GM12878 (cell line): ENCODE measurements around the gene RENBP. TPM values are rescaled to one million over a fixed set of nuclear protein-coding genes. Genes with fewer than 3 reads are reported as not detected.

Source experiments
- ATAC-seq: fragments of 200-7000 bp; cut with Tn5 transposase; 3 replicates; pipeline ENCODE4 v1.9.1; 2020; ENCODE audit warnings: mild to moderate bottlenecking, moderate library complexity
- BruUV-seq: library from RNA; stranded (reverse); fragments of 400-500 nt; replicated peaks from 2 replicates; lab custom pipeline; 2021; lab: Mats Ljungman, UMichigan
- CTCF ChIA-PET: fragments of 300-600 bp; sonication (Branson Sonifier 250); formaldehyde crosslinking; extraction: SDS; loops from one replicate; lab custom pipeline; 2021; ENCODE audit warnings: inconsistent platforms; lab: Yijun Ruan, JAX
- POLR2A ChIA-PET: fragments of 350-600 bp; formaldehyde crosslinking; extraction: SDS; loops from one replicate; lab custom pipeline; 2021; ENCODE audit warnings: inconsistent platforms; lab: Charles Lee
- RAD21 ChIA-PET: fragments of 300-600 bp; sonication (Branson Sonifier 250); formaldehyde crosslinking; loops from one replicate; lab custom pipeline; 2023; ENCODE audit warnings: antibody characterized with exemption; ENCODE audit not compliant: unreplicated experiment; lab: Charles Lee
- SMC1A ChIA-PET: fragments of 300-600 bp; sonication (Branson Sonifier 250); formaldehyde crosslinking; loops from one replicate; lab custom pipeline; 2023; ENCODE audit not compliant: unreplicated experiment, uncharacterized antibody; lab: Charles Lee
- DNase-seq: peaks from one replicate; pipeline ENCODE4 v3.0.0-alpha.2; 2011; ENCODE audit warnings: low read depth, low spot score
- FAIRE-seq: peaks from 3 replicates; lab custom pipeline; 2011; peaks lifted over from hg19 to GRCh38; lab: Jason Lieb, UNC
- H2AFZ ChIP-seq: 2 replicates; pipeline ENCODE4 v1.6.0; 2011; ENCODE audit warnings: low read depth, low read length, control low read depth; ENCODE audit not compliant: control insufficient read depth
- H3K27ac ChIP-seq: 2 replicates; pipeline ENCODE4 v1.5.1; 2011; ENCODE audit warnings: control low read depth; ENCODE audit not compliant: control insufficient read depth, insufficient read depth
- H3K27me3 ChIP-seq, 2 experiments: replicated peaks in 1 of 2; 2 replicates each; pipeline versions ENCODE4 v1.6.0 to v1.6.1; 2011; ENCODE audit warnings: low read length in 1 of 2; ENCODE audit not compliant: control insufficient read depth in 2 of 2, insufficient read depth in 2 of 2
- H3K36me3 ChIP-seq, 2 experiments: 2 replicates each; pipeline ENCODE4 v1.5.1; 2011; ENCODE audit warnings: low read length in 1 of 2; ENCODE audit not compliant: control insufficient read depth in 2 of 2, insufficient read depth in 2 of 2
- H3K4me1 ChIP-seq: 2 replicates; pipeline ENCODE4 v1.6.1; 2011; ENCODE audit warnings: mild to moderate bottlenecking, low read length, moderate library complexity, mixed read lengths; ENCODE audit not compliant: control insufficient read depth, insufficient read depth
- H3K4me2 ChIP-seq: 2 replicates; pipeline ENCODE4 v1.6.0; 2011; ENCODE audit warnings: control low read depth; ENCODE audit not compliant: control insufficient read depth, insufficient read depth
- H3K4me3 ChIP-seq: fragments of 200-600 bp; sonication (generic); 2 replicates; pipeline ENCODE4 v1.5.1; 2016
- H3K79me2 ChIP-seq: 2 replicates; pipeline ENCODE4 v1.6.0; 2011; ENCODE audit warnings: low read length; ENCODE audit not compliant: control insufficient read depth, insufficient read depth
- H3K9ac ChIP-seq: 2 replicates; pipeline ENCODE4 v1.8.0; 2011; ENCODE audit warnings: low read length, control low read depth, mixed read lengths; ENCODE audit not compliant: control insufficient read depth, insufficient read depth
- H3K9me3 ChIP-seq: replicated peaks from 3 replicates; pipeline ENCODE4 v1.5.1; 2011; ENCODE audit warnings: mild to moderate bottlenecking, low read length; ENCODE audit not compliant: control insufficient read depth, insufficient read depth
- H4K20me1 ChIP-seq: 2 replicates; pipeline ENCODE4 v1.6.0; 2011; ENCODE audit not compliant: control insufficient read depth, insufficient read depth
- BCL11A ChIP-seq: IDR thresholded peaks from 2 replicates; pipeline ENCODE4 v1.6.1; 2011; ENCODE audit warnings: low read depth, low read length
- CHD1 ChIP-seq: IDR thresholded peaks from 2 replicates; pipeline ENCODE4 v1.6.1; 2012; ENCODE audit warnings: low read depth, low read length, improper control_type of control experiment
- JUNB ChIP-seq: IDR thresholded peaks from 2 replicates; pipeline ENCODE4 v1.6.1; 2016; ENCODE audit warnings: antibody characterized with exemption, mild to moderate bottlenecking
- JUND ChIP-seq: IDR thresholded peaks from 2 replicates; pipeline ENCODE4 v1.6.1; 2012; ENCODE audit warnings: low read depth, mild to moderate bottlenecking, low read length, improper control_type of control experiment, moderate library complexity
- NR2F1 ChIP-seq: fragments of 450-650 bp; conservative IDR thresholded peaks from 2 replicates; pipeline ENCODE4 v1.6.1; 2017; ENCODE audit warnings: mild to moderate bottlenecking
- RAD51 ChIP-seq: fragments of 450-650 bp; IDR thresholded peaks from 2 replicates; pipeline ENCODE4 v1.6.1; 2016; ENCODE audit warnings: moderate library complexity, mild to moderate bottlenecking, inconsistent platforms
- RCOR1 ChIP-seq: conservative IDR thresholded peaks from 2 replicates; pipeline ENCODE4 v1.6.1; 2012; ENCODE audit warnings: low read depth, low read length, improper control_type of control experiment
- RELA ChIP-seq: fragments of 450-650 bp; IDR thresholded peaks from 2 replicates; pipeline ENCODE4 v1.8.0; 2014; ENCODE audit warnings: borderline replicate concordance; ENCODE audit not compliant: partially characterized antibody
- SMAD1 ChIP-seq: fragments of 450-650 bp; IDR thresholded peaks from 2 replicates; pipeline ENCODE4 v1.6.1; 2018; ENCODE audit warnings: mild to moderate bottlenecking, low read depth; ENCODE audit not compliant: partially characterized antibody
- SMAD5 ChIP-seq: IDR thresholded peaks from 2 replicates; pipeline ENCODE4 v1.6.1; 2016; ENCODE audit warnings: antibody characterized with exemption, low read depth
- WGBS: methylation state at CpG from one replicate; pipeline ENCODE4 v1.1.6; 2016; ENCODE audit warnings: low lambda C conversion rate; ENCODE audit not compliant: insufficient replicate concordance, insufficient coverage; ENCODE audit errors: missing lambda C conversion rate; 5-methylcytosine and 5-hydroxymethylcytosine counted together
- in situ Hi-C: fragments of 300-500 bp; cut with MboI; formaldehyde crosslinking; loops from 9 replicates; pipeline ENCODE4 v1.14.3; 2018; ENCODE audit warnings: mixed read lengths
- intact Hi-C: fragments of 100-400 bp; cut with micrococcal nuclease; formaldehyde crosslinking; loops from one replicate; pipeline ENCODE4 v1.14.2; 2022; ENCODE audit not compliant: unreplicated experiment
- polyA plus RNA-seq, 11 experiments: library from polyadenylated mRNA; depleted of rRNA in 4 of 11; unstranded in 6 of 11; stranded (reverse) in 5 of 11; fragments of >200 nt; fragmentation: Nextera tagmentation in 4 of 11; fragmentation: Illumina TruSeq in 1 of 11; extraction: Ambion mirVana in 4 of 11; extraction: Trizol in 1 of 11; gene quantifications; 1 replicate in 1 of 11; 2 replicates in 10 of 11; pipeline versions ENCODE4 v1.2.1 to v1.2.3, GENCODE V29; 2011 to 2016; ENCODE audit warnings: inconsistent platforms in 2 of 11, missing spikeins in 2 of 11, low read depth in 1 of 11
- total RNA-seq, 4 experiments: library from RNA; depleted of rRNA in 3 of 4; stranded (reverse); fragments of >200 nt in 3 of 4; fragmentation: Illumina TruSeq in 1 of 4; extraction: Trizol in 1 of 4; gene quantifications; 2 replicates each; pipeline versions ENCODE4 v1.2.1 to v1.2.3, GENCODE V29; 2013 to 2021
- TF ChIP-seq, protein P1 (sequence below): fragments of 450-650 bp; IDR thresholded peaks from 2 replicates; pipeline ENCODE4 v1.6.1; 2017; ENCODE audit warnings: mild to moderate bottlenecking, moderate library complexity
- TF ChIP-seq, protein P2 (sequence below): IDR thresholded peaks from 2 replicates; pipeline ENCODE4 v1.6.1; 2011; ENCODE audit warnings: borderline replicate concordance, low read depth, mild to moderate bottlenecking, moderate library complexity, mixed read lengths, low read length; ENCODE audit not compliant: insufficient read depth; ENCODE audit errors: extremely low read length

RENBP gene
- total and polyA plus RNA-seq, 10 of the 15 experiments (the other 5 are each of a cell fraction or from before 2014, with no cell fraction given), result 0.36 to 4.9 (median 1.8) TPM; not detected in 3

DNA sequence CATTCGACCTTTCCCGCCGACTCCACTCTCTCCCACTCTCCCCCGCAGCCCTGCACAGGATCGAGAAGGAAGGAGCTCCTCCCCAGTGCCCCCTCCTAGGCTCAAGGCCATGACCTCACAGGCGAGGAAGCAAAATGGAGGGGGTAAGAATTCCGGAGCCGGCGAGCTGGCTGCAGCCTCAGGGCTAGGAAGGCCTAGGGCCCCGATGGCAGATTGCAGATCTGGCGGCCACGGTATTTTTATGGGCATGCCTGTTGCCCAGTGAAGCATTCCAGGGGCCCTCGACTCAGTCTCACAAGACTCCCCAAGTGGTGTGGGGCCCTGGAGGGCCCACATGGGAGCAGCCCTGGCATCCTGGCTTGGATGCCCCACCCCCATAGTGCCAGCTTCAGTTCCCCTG, 57.5 kb downstream of the RENBP start (continued):
- TF ChIP-seq JUND (no peak), CHD1 (no peak), RELA (no peak), RCOR1 (no peak), NR2F1 (no peak)
- TF ChIP-seq, protein P1, sequence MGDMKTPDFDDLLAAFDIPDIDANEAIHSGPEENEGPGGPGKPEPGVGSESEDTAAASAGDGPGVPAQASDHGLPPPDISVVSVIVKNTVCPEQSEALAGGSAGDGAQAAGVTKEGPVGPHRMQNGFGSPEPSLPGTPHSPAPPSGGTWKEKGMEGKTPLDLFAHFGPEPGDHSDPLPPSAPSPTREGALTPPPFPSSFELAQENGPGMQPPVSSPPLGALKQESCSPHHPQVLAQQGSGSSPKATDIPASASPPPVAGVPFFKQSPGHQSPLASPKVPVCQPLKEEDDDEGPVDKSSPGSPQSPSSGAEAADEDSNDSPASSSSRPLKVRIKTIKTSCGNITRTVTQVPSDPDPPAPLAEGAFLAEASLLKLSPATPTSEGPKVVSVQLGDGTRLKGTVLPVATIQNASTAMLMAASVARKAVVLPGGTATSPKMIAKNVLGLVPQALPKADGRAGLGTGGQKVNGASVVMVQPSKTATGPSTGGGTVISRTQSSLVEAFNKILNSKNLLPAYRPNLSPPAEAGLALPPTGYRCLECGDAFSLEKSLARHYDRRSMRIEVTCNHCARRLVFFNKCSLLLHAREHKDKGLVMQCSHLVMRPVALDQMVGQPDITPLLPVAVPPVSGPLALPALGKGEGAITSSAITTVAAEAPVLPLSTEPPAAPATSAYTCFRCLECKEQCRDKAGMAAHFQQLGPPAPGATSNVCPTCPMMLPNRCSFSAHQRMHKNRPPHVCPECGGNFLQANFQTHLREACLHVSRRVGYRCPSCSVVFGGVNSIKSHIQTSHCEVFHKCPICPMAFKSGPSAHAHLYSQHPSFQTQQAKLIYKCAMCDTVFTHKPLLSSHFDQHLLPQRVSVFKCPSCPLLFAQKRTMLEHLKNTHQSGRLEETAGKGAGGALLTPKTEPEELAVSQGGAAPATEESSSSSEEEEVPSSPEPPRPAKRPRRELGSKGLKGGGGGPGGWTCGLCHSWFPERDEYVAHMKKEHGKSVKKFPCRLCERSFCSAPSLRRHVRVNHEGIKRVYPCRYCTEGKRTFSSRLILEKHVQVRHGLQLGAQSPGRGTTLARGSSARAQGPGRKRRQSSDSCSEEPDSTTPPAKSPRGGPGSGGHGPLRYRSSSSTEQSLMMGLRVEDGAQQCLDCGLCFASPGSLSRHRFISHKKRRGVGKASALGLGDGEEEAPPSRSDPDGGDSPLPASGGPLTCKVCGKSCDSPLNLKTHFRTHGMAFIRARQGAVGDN, result no peak

DNA sequence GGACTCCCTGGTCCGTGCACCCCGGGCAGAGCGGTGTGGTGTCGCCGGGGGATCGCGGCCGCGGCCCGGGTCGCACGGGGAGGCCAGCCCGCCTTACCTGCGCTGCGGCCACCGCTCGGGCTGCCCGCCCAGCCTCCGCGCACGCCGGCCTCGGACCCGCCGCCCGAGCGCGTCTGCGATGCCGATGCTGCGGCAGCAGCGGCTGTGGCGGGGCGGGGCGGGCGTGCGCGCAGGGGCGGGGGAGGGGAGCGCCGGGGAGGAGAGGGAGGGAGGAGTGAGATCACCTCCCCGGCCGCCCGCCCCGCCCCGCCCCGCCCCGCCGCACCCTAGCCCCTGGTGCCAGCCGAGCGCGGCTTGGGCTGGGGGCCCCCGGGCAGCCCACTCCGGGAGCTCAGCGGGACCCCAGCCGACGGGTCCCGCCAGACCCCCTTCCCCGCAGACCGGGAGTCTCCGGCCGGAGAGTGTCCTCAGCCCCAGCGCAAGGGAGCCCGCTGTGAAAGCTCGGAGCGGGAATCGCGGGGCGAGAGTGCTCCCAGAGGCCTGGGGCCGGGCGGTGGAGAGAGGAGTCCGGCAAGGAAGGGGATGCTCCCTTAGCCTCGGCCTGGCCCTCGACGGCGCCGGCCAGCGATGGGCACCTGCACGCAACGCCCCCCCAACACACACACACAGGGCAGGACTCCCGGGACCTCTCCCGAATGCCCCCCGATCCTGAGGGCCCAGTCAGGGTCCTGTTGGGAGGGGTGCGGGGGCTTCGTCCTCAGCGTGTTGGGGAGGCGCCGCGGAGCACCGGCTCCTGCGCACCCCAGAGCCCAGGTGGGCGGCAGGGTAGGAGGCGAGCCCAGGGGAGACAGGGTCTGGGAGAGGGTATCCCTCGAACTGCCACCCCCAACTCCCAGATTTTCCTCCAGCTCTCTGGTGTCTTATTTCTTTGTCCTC, 58.2 kb downstream of the RENBP start, which contains the start of gene L1CAM:
TSS of gene L1CAM (minus strand) at position 206 of the 936 bp plus-strand sequence. CDS start 10,337 bp downstream, outside the sequence.
- H2AFZ ChIP-seq, result no peak within 1 kb of the TSS

More for the DNA sequence above, 58.2 kb downstream of the RENBP start, which contains the start of gene L1CAM:
- H3K4me1 ChIP-seq, result no peaks in the 10 kb centered on the region
- ATAC-seq, result no peak
- H3K27ac ChIP-seq, result no peak within 1 kb of the TSS
- intact Hi-C loops, result no loop called here
- ChIA-PET SMC1A (no interaction called here), POLR2A (interaction anchor here (0.5 kb wide), 1 partner anchor 166 kb away, joined by 7 read pairs; no protein-coding TSS in a partner anchor), RAD21 (no interaction called here)
- H3K9me3 ChIP-seq, result no peaks in the 10 kb centered on the region
- H3K4me3 ChIP-seq, result no peak within 1 kb of the TSS
- no peak within 1 kb of the TSS for H3K4me2 ChIP-seq
- in situ Hi-C loops, result no loop called here
- no peak for TF ChIP-seq RAD51
- TF ChIP-seq JUNB, result no peak
- no peak for TF ChIP-seq SMAD5
- TF ChIP-seq SMAD1, result no peak
- no peak for TF ChIP-seq JUND
- TF ChIP-seq BCL11A, result no peak
- TF ChIP-seq, protein P2, sequence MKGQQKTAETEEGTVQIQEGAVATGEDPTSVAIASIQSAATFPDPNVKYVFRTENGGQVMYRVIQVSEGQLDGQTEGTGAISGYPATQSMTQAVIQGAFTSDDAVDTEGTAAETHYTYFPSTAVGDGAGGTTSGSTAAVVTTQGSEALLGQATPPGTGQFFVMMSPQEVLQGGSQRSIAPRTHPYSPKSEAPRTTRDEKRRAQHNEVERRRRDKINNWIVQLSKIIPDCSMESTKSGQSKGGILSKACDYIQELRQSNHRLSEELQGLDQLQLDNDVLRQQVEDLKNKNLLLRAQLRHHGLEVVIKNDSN, result no peak
- TF ChIP-seq, all 136 proteins: peak for 0
- Histone ChIP-seq H3K9ac (no peak within 1 kb of the TSS), H3K36me3 (no peaks in the 10 kb centered on the region), H3K79me2 (no peaks in the 10 kb centered on the region), H3K27me3 (peaks cover 0 to 2% of the 10 kb centered on the region in 2 experiments; a peak in 3 of 4 replicates), H4K20me1 (no peaks in the 10 kb centered on the region)
- DNase-seq (no peak), FAIRE-seq (no peak)
- WGBS, result 43% methylated on average over 31 of the region's 94 CpGs
- CTCF ChIA-PET, result no interaction called here
- no TSS peak for BruUV-seq
